Rectal smooth muscle tissue (tissue), 1 donor: ENCODE results near the gene ACOT8.

Experiments used
- H3K27ac ChIP-seq: one replicate; pipeline ENCODE4 v1.7.0; 2013; ENCODE audit warnings: low read depth, low read length, inconsistent platforms
- H3K27me3 ChIP-seq: one replicate; pipeline ENCODE4 v1.7.0; 2013; ENCODE audit warnings: low read length; ENCODE audit not compliant: control insufficient read depth, insufficient read depth
- H3K36me3 ChIP-seq: one replicate; pipeline ENCODE4 v1.7.0; 2013; ENCODE audit warnings: low read length; ENCODE audit not compliant: control insufficient read depth, insufficient read depth
- H3K4me1 ChIP-seq: one replicate; pipeline ENCODE4 v1.7.0; 2013; ENCODE audit warnings: low read length; ENCODE audit not compliant: control insufficient read depth, insufficient read depth
- H3K4me3 ChIP-seq: one replicate; pipeline ENCODE4 v1.7.0; 2013; ENCODE audit warnings: low read length
- H3K9ac ChIP-seq: one replicate; pipeline ENCODE4 v1.7.0; 2013; ENCODE audit warnings: low read length

ACOT8 gene

GRCh38 chr20:45827030-45827652 lies 30.1 kb downstream of the ACOT8 start, which contains the start of gene TNNC2:
TNNC2 (minus strand) TSS chr20:45827312; CDS start chr20:45827248, 64 bp downstream.
- Histone ChIP-seq H3K27me3 (peaks cover 3% of the 10 kb centered on the region), H3K4me3 (no peak within 1 kb of the TSS), H3K4me1 (peaks cover 11% of the 10 kb centered on the region), H3K27ac (no peak within 1 kb of the TSS), H3K9ac (no peak within 1 kb of the TSS), H3K36me3 (no peaks in the 10 kb centered on the region)

GRCh38 chr20:45826381-45827019 lies 30.7 kb downstream of the ACOT8 start:
- Histone ChIP-seq H3K4me3 (no peak overlapping the region), H3K9ac (no peak overlapping the region), H3K27me3 (peaks cover 3% of the 10 kb centered on the region), H3K36me3 (no peaks in the 10 kb centered on the region), H3K27ac (no peak overlapping the region), H3K4me1 (peaks cover 11% of the 10 kb centered on the region)

GRCh38 chr20:45823949-45824835 lies 33.0 kb downstream of the ACOT8 start:
- peak overlapping the region; percentile 29 for H3K4me3 ChIP-seq
- H3K27ac ChIP-seq: no peak overlapping the region
- H3K4me1 ChIP-seq: peaks cover 11% of the 10 kb centered on the region
- no peaks in the 10 kb centered on the region for H3K36me3 ChIP-seq
- peaks cover 3% of the 10 kb centered on the region for H3K27me3 ChIP-seq
- H3K9ac ChIP-seq: no peak overlapping the region

- H3K4me3 ChIP-seq: peak overlapping the region; percentile 29
- H3K27me3 ChIP-seq: peaks cover 3% of the 10 kb centered on the region
- no peaks in the 10 kb centered on the region for H3K36me3 ChIP-seq
- peaks cover 11% of the 10 kb centered on the region for H3K4me1 ChIP-seq
- H3K9ac ChIP-seq: no peak overlapping the region
- H3K27ac ChIP-seq: no peak overlapping the region
Observed at GRCh38 chr20:45822857-45823256, 34.3 kb downstream of the ACOT8 start.

- H3K4me3 ChIP-seq: no peak overlapping the region
- H3K27ac ChIP-seq: no peak overlapping the region
- peaks cover 3% of the 10 kb centered on the region for H3K27me3 ChIP-seq
- H3K4me1 ChIP-seq: peaks cover 11% of the 10 kb centered on the region
- no peak overlapping the region for H3K9ac ChIP-seq
- no peaks in the 10 kb centered on the region for H3K36me3 ChIP-seq
Observed at GRCh38 chr20:45821947-45822346, 35.2 kb downstream of the ACOT8 start.

GRCh38 chr20:45819466-45819865 lies 37.7 kb downstream of the ACOT8 start:
- Histone ChIP-seq H3K27ac (no peak overlapping the region), H3K27me3 (peaks cover 3% of the 10 kb centered on the region), H3K36me3 (peaks cover 2% of the 10 kb centered on the region), H3K9ac (no peak overlapping the region), H3K4me3 (no peak overlapping the region), H3K4me1 (no peaks in the 10 kb centered on the region)

- no peak overlapping the region for H3K27ac ChIP-seq
- no peak overlapping the region for H3K9ac ChIP-seq
- H3K4me1 ChIP-seq: no peaks in the 10 kb centered on the region
- H3K36me3 ChIP-seq: peaks cover 2% of the 10 kb centered on the region
- no peak overlapping the region for H3K4me3 ChIP-seq
- peaks cover 2% of the 10 kb centered on the region for H3K27me3 ChIP-seq
Observed at GRCh38 chr20:45818239-45818638, 39.0 kb downstream of the ACOT8 start.

GRCh38 chr20:45817376-45818194 lies 39.6 kb downstream of the ACOT8 start:
- Histone ChIP-seq H3K4me1 (peaks cover 3% of the 10 kb centered on the region), H3K27me3 (no peaks in the 10 kb centered on the region), H3K27ac (no peak overlapping the region), H3K9ac (no peak overlapping the region), H3K36me3 (peaks cover 2% of the 10 kb centered on the region), H3K4me3 (no peak overlapping the region)

- H3K27me3 ChIP-seq: no peaks in the 10 kb centered on the region
- no peak overlapping the region for H3K4me3 ChIP-seq
- peaks cover 2% of the 10 kb centered on the region for H3K36me3 ChIP-seq
- no peak overlapping the region for H3K9ac ChIP-seq
- H3K27ac ChIP-seq: no peak overlapping the region
- H3K4me1 ChIP-seq: peaks cover 4% of the 10 kb centered on the region
Observed at GRCh38 chr20:45816951-45817350, 40.2 kb downstream of the ACOT8 start.

- Histone ChIP-seq H3K9ac (no peak overlapping the region), H3K27ac (no peak overlapping the region), H3K36me3 (peaks cover 13% of the 10 kb centered on the region), H3K4me1 (peaks cover 4% of the 10 kb centered on the region), H3K27me3 (no peaks in the 10 kb centered on the region), H3K4me3 (no peak overlapping the region)
Observed at GRCh38 chr20:45814314-45814713, 42.9 kb downstream of the ACOT8 start.

GRCh38 chr20:45813489-45813888 lies 43.7 kb downstream of the ACOT8 start:
- no peak overlapping the region for H3K4me3 ChIP-seq
- no peak overlapping the region for H3K27ac ChIP-seq
- H3K4me1 ChIP-seq: peaks cover 4% of the 10 kb centered on the region
- peaks cover 19% of the 10 kb centered on the region for H3K36me3 ChIP-seq
- H3K27me3 ChIP-seq: no peaks in the 10 kb centered on the region
- no peak overlapping the region for H3K9ac ChIP-seq

GRCh38 chr20:45813006-45813340 lies 44.2 kb downstream of the ACOT8 start:
- Histone ChIP-seq H3K27ac (no peak overlapping the region), H3K27me3 (no peaks in the 10 kb centered on the region), H3K9ac (no peak overlapping the region)

More at GRCh38 chr20:45813006-45813340, 44.2 kb downstream of the ACOT8 start:
- Histone ChIP-seq H3K4me3 (peak overlapping the region; percentile 68), H3K4me1 (peaks cover 4% of the 10 kb centered on the region), H3K36me3 (peaks cover 20% of the 10 kb centered on the region)
